HG03521 (cell line): ENCODE results near the gene C12orf42.
"Not testable (repeated sequence)": the region's sequence is repeated elsewhere in the genome, so short reads cannot be mapped to it uniquely, and the experiment has no call there.

ENCODE experiments used
- ATAC-seq: cut with Tn5 transposase; IDR thresholded peaks from one replicate; pipeline ENCODE4 v1.9.1; 2021; ENCODE audit warnings: mild to moderate bottlenecking, moderate library complexity; ENCODE audit not compliant: unreplicated experiment

Gene C12orf42

DNA sequence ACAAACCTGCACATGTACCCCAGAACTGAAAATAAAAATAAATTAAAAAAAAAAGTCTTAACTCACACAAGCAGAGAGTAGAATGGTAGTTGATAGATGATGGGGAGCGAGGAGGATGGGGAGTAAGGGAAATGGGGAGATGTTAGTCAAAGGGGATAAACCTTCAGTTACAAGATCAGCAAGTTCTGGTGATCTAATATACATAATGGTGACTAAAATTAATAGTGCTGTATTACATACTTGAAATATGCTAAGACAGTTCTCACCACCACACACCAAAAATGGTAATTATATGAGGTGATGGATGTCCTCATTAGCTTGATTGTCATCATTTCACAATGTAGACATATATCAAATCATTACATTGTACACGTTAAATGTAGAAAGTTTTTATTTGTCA lies 3.2 kb upstream of the C12orf42 start:
- no peak for ATAC-seq

DNA sequence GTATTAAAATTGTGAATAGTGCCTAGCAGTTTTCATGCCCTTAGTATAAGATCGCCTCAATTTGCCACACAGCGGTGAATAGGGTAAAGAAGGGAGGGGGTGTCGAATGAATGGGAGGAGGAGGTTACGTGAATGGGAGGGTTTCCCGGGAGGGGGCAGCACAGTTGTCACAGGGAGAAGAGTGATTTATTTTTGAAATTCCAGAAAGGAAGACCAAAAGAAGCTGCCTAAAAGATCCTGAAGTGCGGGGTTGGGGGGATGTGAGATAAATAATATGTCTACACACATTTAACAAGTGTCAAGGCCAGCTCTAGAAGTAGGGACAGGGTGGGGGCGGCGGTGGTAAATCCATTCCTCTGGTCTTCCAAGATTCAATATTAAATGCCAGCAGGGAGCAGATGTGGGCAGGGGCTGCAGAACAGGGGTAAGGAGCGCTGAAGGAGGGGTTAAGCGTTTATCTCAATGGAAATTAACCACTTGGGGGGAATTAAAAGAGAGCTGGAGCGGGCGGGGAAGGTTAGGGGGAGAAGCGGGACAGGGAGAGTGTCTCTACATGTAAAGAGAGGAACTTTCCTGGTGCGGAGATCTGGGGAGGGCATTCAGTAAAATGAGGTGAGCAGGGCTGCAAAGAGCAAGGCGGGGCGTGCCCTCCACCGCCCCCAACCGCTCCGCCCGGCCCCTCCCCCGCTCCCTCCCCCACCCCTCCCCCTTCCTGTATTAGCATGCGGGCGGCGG lies 867 bp downstream of the C12orf42 start:
- ATAC-seq = no peak

DNA sequence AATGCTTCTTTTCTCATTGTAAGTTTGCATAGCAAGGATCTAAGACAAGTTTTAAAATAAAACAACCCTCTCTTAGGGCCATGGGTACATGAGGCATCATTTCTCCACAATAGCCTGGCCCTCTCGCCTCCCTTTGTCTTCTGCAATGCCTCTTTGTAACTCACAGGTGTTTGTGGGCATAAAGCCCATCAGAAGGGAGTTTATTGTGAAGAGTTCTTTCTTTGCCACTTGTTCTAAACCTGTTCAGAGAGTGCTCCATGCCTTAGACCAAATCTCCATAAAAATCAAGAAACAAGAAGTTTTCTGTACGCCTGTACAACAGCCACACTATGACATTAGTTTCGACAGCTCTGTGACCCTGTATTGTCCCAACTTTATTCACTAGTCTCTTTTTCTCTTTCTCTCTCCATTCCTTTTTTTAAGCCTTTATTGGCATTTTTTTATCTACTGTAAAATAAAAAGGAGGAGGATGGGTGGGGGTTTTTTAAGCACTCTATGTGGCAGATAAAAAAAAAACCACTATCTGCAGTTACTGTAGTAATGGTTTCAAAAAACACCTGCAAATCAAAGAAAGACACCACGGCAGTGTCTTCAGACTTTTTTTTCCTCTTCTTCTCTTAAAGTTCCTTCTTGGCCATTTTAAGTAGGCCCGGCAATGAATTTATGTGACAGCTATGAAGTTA lies 1.6 kb downstream of the C12orf42 start:
- ATAC-seq = no peak

DNA sequence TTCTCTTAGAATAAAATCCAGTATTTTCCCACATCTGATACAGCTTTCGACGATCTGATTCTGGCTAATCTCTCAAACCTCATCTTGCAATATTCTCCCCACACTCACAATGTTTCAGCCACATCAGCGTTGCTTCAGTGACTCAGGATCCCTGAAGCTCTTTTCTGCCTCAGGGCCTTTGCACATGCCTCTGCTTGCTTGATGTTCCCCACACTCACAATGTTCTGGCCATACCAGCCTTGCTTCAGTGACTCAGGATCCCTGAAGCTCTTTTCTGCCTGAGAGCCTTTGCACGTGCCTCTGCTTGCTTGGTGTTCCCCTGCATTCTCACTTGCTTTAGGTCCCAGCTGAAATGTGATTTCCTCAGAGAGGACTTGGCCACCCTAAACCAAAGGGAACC lies 2.6 kb downstream of the C12orf42 start:
- ATAC-seq = no peak

DNA sequence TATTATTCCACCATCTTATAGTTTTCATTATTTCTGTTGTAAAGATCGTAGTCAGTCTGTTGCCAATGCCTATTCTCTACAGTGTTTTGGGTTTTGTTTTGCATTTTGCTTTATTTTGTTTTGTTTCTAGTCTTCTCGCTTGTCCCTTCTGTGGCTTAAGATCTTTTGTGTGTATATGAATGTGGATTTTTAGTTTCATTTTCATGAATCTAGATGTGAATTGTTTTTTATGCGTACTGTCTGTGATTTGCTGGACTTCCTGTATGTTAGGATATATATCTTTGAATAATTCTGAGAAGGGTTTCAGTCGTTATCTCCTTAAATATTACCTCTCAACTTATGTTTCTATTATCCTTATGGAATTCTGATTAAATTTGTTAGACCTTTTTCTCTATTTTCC lies 13.4 kb downstream of the C12orf42 start:
- no peak for ATAC-seq

DNA sequence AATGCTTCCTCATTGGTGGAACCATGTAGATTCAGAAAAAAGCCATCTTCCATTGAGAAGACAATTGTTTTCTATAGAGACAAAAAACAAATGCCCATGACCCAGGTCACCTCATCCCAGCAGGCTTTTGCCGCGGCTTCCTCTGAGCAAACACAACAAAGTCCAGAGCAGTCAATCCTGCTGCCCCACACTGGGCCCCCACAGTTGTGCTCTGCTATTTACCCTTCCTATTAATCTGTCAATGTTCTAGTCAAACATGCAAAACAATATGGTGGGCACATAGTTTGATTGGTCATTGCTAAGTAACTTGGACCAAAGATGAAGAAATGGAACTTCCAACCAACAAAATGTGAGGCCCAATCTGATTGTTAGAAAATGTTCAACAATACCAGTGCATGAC lies 20.7 kb downstream of the C12orf42 start:
- no peak for ATAC-seq

DNA sequence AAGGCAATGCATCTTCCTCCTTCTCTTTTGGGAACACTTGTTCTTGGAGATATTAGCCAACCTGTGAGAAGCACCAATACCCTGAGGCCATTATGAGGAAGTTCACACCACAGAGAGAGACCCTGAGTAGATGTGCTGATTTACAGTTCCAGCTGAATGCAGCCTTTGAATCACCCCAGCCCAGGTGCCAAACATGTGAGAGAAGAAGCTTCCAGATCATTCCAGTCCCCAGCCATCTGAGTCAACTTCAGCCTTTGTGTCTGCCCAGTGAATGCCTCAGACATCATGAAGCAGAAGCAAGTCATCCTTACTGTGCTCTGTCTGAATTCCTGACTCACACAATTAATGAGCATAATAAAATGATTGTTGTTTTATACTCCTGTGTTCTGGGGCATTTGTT lies 25.1 kb downstream of the C12orf42 start:
- ATAC-seq = no peak

DNA sequence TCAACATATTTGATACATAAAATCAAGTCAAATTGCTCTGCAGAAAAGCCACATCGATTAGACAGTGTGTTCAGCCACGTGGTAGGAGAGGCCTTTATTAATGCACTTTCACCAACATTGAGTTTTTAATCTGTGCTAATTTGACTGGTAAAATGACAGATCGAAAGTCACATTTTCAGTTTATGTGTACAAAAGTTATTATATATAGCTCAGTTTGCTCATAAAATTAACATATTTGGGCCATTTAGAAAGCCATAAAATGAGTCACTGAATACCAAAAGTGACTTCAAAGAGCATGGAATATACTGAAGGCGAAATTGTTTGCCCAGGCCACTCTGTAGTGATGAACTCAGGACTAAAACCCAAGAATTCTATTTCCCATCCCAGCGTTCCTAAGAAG lies 26.0 kb downstream of the C12orf42 start:
- ATAC-seq = no peak

DNA sequence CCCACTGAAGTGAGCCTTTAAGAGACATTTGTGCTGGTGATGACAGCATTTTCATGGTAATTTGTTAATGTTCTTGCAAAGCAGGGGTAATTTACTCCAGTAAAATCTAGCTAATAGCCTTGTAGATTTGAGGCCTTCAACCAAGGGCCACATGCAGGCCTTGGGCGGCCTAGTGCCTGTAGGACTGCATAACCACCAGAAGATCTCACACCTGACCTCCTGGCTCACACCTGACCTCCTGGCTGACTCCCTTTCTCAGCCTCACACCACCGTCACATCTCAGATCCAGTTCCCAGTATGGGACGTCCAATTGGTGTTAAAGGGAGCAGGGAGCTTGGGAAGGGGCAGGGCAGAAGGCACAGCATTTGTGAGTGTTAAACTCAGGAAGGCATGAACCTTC lies 26.9 kb downstream of the C12orf42 start:
- no peak for ATAC-seq

DNA sequence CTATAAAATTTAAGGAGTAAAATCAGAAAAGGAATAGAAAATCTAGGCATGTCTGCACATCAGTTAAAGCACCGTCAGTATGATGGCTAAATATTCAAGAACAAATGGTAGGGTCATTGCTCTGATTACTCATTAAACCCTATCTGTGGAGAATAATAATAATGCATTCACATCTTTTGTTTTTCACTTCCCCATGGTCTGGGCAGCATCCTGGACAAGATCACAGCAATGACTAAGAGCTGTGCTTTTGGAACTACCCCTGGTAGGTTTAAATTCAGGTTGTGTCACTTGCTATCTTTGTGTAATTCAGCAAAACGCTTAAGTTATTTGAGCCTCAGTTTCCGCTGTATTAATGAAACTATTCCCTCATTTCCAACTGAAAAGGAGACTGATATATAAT lies 33.1 kb downstream of the C12orf42 start:
- peak; percentile 96 for ATAC-seq

DNA sequence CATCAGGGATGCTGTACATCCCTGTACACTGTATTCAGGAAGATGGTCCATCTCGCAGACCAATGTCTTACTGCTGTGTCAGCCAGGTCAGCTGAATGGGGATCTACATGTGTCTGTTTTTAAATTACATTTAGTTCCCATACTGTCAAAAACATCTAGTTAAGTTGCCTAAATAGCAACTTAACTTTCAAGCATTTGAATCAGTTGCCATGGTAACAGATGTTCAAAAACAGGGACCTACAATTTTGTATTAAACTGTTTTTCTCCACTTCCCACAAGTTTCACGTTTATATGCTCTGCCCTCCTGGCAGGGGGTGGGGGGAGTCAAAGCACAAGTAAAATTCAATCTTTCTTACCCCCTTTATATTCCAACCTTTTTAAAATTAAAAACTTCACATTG lies 38.3 kb downstream of the C12orf42 start:
- no peak for ATAC-seq

DNA sequence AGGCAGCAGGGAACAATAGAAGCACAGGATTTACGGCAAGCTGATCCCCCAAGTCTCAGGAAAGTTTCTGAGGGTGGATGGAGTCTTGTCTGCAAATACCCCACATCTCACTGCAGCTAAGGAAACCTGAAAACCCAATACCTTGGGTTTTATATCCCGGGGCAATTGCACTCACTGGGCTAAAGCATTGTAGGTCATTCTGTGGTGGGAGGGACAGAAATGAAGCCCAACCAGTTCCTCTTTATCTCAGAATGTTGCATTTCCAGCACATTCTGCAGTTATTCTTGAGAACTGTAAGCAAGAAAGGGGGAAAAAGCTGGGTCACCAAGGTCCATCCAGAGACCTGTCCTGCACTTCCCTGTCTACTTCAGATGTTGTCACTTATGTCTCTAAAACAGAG lies 39.8 kb downstream of the C12orf42 start:
- ATAC-seq = no peak

DNA sequence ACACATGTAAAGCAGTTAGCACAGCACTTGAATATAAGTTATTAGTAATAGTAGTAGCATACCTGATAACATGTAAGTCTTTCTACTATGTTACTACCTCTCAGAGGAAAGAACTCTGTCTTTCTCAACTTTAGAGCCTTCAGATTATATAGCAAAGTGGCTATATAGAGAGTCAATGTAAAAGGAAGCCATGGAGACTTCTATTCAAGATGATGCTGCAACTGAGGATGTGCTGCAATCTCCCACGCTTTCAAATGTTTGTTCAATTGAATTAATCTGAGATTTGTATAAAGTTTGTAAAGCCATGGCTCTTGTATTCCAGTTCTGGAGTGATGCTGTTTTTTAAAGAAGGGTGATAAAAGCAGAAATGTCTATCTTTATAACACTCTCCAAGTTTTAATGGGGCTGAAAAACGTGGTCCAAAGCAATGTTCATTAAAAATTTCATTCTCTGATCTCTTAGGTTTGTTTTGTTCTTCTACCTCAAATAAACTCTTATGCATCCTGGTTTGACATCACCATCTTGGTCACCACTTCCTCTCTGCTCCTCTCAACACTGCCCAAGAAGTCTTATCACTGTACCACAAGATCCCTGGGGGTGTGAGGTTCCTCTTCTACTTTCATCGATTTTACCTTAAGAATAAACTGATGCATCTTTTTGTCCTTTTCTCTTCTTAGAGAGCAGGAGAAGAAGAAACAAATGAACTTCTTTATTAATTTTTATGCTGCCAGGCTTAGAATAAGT lies 40.6 kb downstream of the C12orf42 start:
- ATAC-seq = peak; percentile 64

DNA sequence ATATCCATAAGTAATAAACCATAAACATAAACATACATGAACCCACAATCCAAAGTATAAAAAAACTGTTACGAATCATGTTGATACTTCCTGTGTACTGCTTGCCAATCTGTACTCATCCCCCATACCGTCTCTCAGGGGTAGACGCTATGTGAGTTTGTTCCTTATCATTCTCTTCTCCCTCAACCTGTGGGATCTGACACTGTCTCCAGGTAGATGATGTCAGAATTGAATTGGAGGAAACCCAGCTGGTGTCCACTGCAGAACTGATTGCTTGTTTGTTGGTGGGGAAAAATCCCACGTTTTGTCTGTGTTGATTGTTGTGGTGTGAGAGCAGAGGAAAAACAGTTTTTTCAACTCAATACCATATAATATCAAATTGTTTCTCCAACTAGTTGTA lies 50.8 kb downstream of the C12orf42 start:
- no peak for ATAC-seq

DNA sequence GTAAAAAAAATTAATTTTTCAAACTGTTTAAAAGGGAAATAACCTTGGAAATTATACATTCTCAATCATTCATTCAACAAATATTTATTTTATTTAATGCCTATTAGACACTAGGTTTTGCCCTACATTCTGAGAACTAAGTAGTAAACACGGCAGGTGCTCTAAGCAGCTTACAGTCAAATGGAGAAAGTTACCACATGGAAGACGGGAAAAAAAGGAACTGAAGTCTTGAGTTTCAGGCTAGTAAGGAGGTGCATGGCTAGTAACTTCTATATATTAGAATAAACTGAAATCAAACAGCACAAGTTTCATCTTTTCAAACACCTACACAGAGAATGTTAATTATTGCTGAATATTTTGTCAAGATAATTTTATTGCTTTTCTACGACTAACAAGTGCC lies 52.9 kb downstream of the C12orf42 start:
- ATAC-seq = no peak

DNA sequence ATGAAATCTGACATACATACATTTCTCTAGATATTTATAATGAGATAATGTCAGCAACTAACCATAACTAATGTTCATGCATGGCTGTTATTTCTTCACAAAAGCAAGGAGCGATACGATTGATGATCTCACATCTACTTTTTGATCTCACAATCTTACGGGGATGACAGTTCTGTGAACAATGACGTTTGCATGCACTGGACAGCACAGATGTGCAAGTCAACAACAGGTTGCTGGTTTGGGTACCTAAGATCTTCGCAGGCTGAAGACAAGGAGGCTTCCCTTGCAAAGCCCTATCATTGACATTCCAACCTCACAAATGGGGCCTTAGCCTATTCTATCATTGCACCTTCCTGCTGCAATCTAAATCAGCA lies 53.6 kb downstream of the C12orf42 start:
- ATAC-seq = peak; percentile 4

DNA sequence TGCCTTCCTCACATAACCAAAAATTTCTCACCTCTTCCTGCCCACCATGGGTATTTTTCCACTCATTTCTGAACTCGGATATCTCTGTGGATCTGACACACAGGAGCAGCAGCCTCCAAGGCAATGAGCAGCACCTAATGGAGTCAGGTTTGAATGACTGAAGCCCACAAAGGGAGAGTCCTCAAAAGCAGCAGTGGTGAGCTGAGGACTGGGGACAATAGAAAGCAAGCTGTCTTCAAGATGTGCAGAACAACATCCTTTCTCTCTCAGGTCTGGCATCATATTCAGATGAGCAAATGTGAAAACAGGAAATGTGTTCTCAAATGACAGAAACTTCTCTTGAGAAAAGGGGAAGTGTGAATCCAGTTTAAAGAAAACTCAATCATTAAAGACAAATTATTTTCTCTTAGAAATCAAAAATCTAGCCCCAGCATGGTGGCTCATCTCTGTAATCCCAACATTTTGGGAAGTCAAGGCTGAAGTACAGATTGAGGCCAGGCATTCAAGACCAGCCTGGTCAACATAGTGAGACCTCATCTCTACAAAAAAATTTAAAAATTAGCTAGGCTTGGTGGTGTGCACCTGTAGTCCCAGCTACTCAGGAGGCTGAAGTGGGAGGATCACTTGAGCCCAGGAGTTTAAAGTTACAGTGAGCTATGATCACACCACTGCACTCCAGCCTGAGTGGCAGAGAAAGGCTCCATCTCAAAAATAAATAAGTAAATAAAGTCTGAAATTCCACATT lies 54.2 kb downstream of the C12orf42 start:
- peak; percentile 98 for ATAC-seq

DNA sequence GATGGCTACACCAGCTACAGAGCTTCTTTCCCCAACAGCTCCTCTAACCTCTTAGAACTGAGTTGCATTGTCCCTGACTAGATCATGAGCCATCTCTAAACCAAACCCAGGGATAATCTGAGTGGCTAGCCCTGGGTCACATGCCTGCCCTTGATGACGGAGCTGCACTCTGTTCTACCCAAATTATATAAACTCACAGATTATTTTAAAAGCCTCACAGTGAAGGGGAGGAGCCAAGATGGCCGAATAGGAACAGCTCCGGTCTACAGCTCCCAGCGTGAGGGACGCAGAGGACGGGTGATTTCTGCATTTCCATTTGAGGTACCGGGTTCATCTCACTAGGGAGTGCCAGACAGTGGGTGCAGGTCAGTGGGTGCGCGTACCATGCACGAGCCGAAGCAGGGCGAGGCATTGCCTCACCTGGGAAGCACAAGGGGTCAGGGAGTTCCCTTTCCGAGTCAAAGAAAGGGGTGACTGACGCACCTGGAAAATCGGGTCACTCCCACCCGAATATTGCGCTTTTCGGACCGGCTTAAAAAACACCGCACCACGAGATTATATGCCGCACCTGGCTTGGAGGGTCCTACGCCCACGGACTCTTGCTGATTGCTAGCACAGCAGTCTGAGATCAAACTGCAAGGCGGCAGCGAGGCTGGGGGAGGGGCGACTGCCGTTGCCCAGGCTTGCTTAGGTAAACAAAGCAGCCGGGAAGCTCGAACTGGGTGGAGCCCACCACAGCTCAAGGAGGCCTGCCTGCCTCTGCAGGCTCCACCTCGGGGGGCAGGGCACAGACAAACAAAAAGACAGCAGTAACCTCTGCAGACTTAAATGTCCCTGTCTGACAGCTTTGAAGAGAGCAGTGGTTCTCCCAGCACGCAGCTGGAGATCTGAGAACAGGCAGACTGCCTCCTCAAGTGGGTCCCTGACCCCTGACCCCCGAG lies 61.3 kb downstream of the C12orf42 start:
- not testable (repeated sequence) for ATAC-seq

DNA sequence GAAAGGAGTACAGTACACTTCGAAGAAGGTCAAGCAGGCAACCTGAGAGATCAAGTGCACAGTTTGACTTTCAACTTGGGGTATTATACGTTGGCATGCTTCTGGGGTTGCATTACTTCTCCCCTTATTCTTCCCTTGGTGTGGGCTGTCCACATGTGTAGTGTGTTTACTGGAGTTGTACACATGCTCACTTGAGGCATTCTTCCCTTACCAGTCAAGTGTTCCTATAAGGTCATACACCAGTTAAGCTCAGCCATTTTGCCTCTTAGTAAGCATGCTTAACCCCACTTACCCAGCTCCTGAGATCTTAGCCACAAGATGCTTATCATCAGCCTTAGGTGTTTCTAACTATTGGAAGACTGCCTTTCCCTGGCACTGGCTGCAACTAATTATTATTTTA lies 63.8 kb downstream of the C12orf42 start:
- ATAC-seq = no peak

DNA sequence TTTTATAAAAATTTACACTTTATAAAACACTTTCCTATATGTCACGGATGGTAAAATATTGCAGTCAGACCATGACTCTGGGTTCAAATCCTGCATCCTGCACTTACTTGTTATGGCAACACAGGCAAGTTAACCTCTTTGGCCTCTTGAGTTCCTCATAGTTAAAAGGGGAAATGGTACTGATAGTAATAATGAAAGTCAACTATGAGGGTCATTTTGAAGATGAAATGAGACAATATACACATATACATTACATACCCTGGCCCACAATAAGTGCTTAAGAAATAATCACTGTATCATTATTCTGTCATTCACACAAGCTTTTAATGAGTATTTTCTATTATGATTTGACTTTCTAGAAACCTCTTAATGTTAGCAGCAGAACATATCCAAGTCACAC lies 64.4 kb downstream of the C12orf42 start:
- no peak for ATAC-seq
